SK-N-SH treated with all-trans-retinoic acid at 6 μM for 48 hours (cell line): ENCODE data around the gene PTGES.

Source experiments
- ATAC-seq: fragments of 200-7000 bp; cut with Tn5 transposase; 3 replicates; pipeline ENCODE4 v1.9.1; 2020; ENCODE audit warnings: mild to moderate bottlenecking, moderate library complexity
- ARNTL ChIP-seq: fragments of 450-650 bp; formaldehyde crosslinking; IDR thresholded peaks from 2 replicates; pipeline ENCODE4 v1.5.0; 2020; ENCODE audit warnings: low read depth, mild to moderate bottlenecking, moderate library complexity, borderline replicate concordance
- BACH2 ChIP-seq: fragments of 250-450 bp; sonication (Bioruptor Pico); IDR thresholded peaks from 2 replicates; pipeline ENCODE4 v1.9.0; 2021; ENCODE audit warnings: mild to moderate bottlenecking, borderline replicate concordance
- CSDC2 ChIP-seq: fragments of 250-450 bp; sonication (Bioruptor Pico); IDR thresholded peaks from 2 replicates; pipeline ENCODE4 v1.5.0; 2020; ENCODE audit warnings: mild to moderate bottlenecking, moderate library complexity
- CSRNP3 ChIP-seq: fragments of 250-450 bp; sonication (Bioruptor Pico); IDR thresholded peaks from 2 replicates; pipeline ENCODE4 v1.5.1; 2021; ENCODE audit warnings: mild to moderate bottlenecking, moderate library complexity
- ESRRG ChIP-seq: fragments of 250-450 bp; sonication (Bioruptor Pico); IDR thresholded peaks from 2 replicates; pipeline ENCODE4 v1.6.1; 2021; ENCODE audit warnings: mild to moderate bottlenecking
- GLIS3 ChIP-seq: fragments of 250-450 bp; sonication (Bioruptor Pico); IDR thresholded peaks from 2 replicates; pipeline ENCODE4 v1.5.0; 2020; ENCODE audit warnings: mild to moderate bottlenecking, moderate library complexity
- ISL1 ChIP-seq: fragments of 250-450 bp; sonication (Bioruptor Pico); IDR thresholded peaks from 2 replicates; pipeline ENCODE4 v2.1.2; 2022; ENCODE audit warnings: mild to moderate bottlenecking, moderate library complexity
- OSR1 ChIP-seq: fragments of 250-450 bp; sonication (Bioruptor Pico); IDR thresholded peaks from 2 replicates; pipeline ENCODE4 v1.8.0; 2022; ENCODE audit warnings: moderate library complexity, mild to moderate bottlenecking, inconsistent platforms
- PPARA ChIP-seq: fragments of 250-450 bp; sonication (Bioruptor Pico); IDR thresholded peaks from 2 replicates; pipeline ENCODE4 v1.5.0; 2020; ENCODE audit warnings: mild to moderate bottlenecking, borderline replicate concordance
- RARB ChIP-seq: fragments of 250-450 bp; sonication (Bioruptor Pico); IDR thresholded peaks from 2 replicates; pipeline ENCODE4 v1.8.0; 2021; ENCODE audit warnings: mild to moderate bottlenecking, moderate library complexity
- TOX ChIP-seq: fragments of 250-450 bp; sonication (Bioruptor Pico); IDR thresholded peaks from 2 replicates; pipeline ENCODE4 v1.8.0; 2021; ENCODE audit warnings: mild to moderate bottlenecking, moderate library complexity, borderline replicate concordance
- ZFP3 ChIP-seq: fragments of 250-450 bp; sonication (Bioruptor Pico); IDR thresholded peaks from 2 replicates; pipeline ENCODE4 v1.5.0; 2020; ENCODE audit warnings: mild to moderate bottlenecking, moderate library complexity
- ZFP30 ChIP-seq: fragments of 450-650 bp; formaldehyde crosslinking; IDR thresholded peaks from 2 replicates; pipeline ENCODE4 v1.5.0; 2022; ENCODE audit warnings: mild to moderate bottlenecking, moderate library complexity
- ZNF565 ChIP-seq: fragments of 450-650 bp; formaldehyde crosslinking; conservative IDR thresholded peaks from 2 replicates; pipeline ENCODE4 v1.5.0; 2020; ENCODE audit warnings: low read depth, mild to moderate bottlenecking, moderate library complexity
- ZNF8 ChIP-seq: fragments of 450-650 bp; formaldehyde crosslinking; IDR thresholded peaks from 2 replicates; pipeline ENCODE4 v1.5.0; 2020; ENCODE audit warnings: mild to moderate bottlenecking, moderate library complexity
- TF ChIP-seq, protein P1 (sequence below): fragments of 250-450 bp; sonication (Bioruptor Pico); IDR thresholded peaks from 2 replicates; pipeline ENCODE4 v1.8.0; 2021; ENCODE audit warnings: low read depth, mild to moderate bottlenecking, moderate library complexity, borderline replicate concordance
- TF ChIP-seq, protein P2 (sequence below): fragments of 250-450 bp; sonication (Bioruptor Pico); IDR thresholded peaks from 2 replicates; pipeline ENCODE4 v1.5.1; 2020; ENCODE audit warnings: low read depth, mild to moderate bottlenecking, moderate library complexity
- TF ChIP-seq, protein P3 (sequence below): fragments of 250-450 bp; sonication (Bioruptor Pico); IDR thresholded peaks from 2 replicates; pipeline ENCODE4 v1.8.0; 2020; ENCODE audit warnings: mild to moderate bottlenecking, moderate library complexity, borderline replicate concordance

Gene PTGES

DNA sequence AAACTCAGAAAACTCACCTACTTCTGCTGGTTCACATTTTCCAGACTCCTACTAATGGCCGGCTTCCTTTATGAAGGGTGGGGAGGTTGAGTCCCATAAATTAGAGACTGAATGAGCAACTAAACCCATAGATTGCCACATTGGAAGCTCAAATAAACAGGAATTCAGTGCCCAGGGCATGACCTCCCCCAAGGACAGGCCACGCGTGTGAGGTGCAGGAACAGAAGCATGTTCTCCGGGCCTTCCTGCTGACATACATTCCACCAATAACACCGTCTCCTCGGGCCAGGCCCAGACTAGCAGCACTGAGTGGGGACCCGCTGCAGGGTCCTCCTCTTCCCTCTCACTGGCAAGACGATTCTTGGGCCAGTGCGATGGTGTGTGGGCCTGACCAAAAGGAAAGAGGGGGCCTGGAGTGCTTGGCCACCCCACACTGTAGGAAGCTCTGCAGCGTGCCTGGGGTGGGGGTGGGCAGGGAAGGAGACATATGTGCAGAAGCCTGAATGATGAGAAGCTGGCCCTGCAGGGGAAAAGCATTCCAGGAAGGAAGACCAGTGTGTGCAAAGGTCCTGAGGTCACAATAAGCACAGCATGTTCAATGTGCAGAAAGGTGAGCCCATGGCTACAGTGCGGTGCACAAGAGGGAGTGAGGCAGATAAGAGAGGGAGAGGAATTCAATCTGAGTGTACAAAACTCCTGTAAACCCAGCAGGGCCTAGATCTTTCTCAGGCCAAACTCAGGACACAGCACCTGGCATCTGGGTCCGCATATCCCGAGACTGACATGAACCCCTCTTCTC, 12.0 kb downstream of the PTGES start:
- TF ChIP-seq ZFP30 (no peak), CSRNP3 (CRISPR knock-in tag) (no peak), BACH2 (CRISPR knock-in tag) (no peak)
- TF ChIP-seq, protein P1, sequence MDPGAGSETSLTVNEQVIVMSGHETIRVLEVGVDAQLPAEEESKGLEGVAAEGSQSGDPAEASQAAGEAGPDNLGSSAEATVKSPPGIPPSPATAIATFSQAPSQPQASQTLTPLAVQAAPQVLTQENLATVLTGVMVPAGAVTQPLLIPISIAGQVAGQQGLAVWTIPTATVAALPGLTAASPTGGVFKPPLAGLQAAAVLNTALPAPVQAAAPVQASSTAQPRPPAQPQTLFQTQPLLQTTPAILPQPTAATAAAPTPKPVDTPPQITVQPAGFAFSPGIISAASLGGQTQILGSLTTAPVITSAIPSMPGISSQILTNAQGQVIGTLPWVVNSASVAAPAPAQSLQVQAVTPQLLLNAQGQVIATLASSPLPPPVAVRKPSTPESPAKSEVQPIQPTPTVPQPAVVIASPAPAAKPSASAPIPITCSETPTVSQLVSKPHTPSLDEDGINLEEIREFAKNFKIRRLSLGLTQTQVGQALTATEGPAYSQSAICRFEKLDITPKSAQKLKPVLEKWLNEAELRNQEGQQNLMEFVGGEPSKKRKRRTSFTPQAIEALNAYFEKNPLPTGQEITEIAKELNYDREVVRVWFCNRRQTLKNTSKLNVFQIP, result no peak
- TF ChIP-seq, protein P2, sequence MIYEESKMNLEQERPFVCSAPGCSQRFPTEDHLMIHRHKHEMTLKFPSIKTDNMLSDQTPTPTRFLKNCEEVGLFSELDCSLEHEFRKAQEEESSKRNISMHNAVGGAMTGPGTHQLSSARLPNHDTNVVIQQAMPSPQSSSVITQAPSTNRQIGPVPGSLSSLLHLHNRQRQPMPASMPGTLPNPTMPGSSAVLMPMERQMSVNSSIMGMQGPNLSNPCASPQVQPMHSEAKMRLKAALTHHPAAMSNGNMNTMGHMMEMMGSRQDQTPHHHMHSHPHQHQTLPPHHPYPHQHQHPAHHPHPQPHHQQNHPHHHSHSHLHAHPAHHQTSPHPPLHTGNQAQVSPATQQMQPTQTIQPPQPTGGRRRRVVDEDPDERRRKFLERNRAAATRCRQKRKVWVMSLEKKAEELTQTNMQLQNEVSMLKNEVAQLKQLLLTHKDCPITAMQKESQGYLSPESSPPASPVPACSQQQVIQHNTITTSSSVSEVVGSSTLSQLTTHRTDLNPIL (CRISPR knock-in tag), result no peak
- no peak for ATAC-seq

DNA sequence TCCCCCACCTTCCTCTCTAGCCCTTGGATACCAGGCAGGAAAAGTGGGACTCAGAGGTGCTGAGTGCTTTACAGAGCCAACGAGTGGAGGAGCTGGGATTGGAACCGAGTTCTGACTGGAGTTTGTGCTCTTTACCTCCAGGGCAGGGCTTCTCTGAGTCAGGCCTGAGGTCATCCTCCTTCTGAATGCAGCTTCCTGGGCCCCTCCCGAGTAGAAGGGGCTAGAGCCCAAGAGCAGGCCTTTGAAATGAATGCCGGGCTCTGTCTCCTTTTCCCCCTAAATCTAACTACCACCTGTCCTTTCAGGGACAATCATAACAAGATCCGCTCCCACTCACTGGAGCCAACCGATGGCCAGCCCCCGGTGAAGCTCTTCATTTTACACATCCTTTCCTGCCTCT, 12.7 kb downstream of the PTGES start:
- TF ChIP-seq, protein P2 (CRISPR knock-in tag), result no peak
- TF ChIP-seq ARNTL (no peak), ZNF8 (no peak), CSDC2 (no peak), TOX (no peak), CSRNP3 (CRISPR knock-in tag) (no peak), RARB (CRISPR knock-in tag) (no peak), PPARA (no peak), ZNF565 (CRISPR knock-in tag) (no peak), ESRRG (CRISPR knock-in tag) (no peak), OSR1 (CRISPR knock-in tag) (no peak), ZFP3 (CRISPR knock-in tag) (no peak), GLIS3 (CRISPR knock-in tag) (no peak), ISL1 (no peak)
- TF ChIP-seq, protein P3, sequence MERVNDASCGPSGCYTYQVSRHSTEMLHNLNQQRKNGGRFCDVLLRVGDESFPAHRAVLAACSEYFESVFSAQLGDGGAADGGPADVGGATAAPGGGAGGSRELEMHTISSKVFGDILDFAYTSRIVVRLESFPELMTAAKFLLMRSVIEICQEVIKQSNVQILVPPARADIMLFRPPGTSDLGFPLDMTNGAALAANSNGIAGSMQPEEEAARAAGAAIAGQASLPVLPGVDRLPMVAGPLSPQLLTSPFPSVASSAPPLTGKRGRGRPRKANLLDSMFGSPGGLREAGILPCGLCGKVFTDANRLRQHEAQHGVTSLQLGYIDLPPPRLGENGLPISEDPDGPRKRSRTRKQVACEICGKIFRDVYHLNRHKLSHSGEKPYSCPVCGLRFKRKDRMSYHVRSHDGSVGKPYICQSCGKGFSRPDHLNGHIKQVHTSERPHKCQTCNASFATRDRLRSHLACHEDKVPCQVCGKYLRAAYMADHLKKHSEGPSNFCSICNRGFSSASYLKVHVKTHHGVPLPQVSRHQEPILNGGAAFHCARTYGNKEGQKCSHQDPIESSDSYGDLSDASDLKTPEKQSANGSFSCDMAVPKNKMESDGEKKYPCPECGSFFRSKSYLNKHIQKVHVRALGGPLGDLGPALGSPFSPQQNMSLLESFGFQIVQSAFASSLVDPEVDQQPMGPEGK (CRISPR knock-in tag), result no peak
- ATAC-seq, result no peak

DNA sequence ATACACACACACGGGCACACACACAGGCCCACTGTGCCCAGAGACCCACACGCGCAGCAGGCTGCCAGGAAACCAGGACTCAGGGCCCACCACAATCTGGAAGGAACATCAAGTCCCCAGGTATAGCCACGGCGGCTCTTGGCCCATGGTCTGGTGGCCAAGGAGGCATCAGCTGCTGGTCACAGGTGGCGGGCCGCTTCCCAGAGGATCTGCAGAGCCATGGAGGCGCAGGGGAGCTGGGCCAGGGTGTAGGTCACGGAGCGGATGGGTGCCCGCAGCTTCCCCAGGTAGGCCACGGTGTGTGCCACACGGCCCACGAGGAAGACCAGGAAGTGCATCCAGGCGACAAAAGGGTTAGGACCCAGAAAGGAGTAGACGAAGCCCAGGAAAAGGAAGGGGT, 13.4 kb downstream of the PTGES start:
- TF ChIP-seq ZNF565 (CRISPR knock-in tag) (no peak), CSRNP3 (CRISPR knock-in tag) (no peak)
- TF ChIP-seq, protein P3 (CRISPR knock-in tag), result no peak
- TF ChIP-seq, protein P2 (CRISPR knock-in tag), result no peak

More for the DNA sequence above, 13.4 kb downstream of the PTGES start:
- no peak for ATAC-seq
